ENCODE results near the gene HP. TPM values are rescaled to one million over a fixed set of nuclear protein-coding genes. Genes with fewer than 3 reads are reported as not detected.

The HP gene
- total RNA-seq, 1 donor from 2014 or later: 63.2 TPM

DNA sequence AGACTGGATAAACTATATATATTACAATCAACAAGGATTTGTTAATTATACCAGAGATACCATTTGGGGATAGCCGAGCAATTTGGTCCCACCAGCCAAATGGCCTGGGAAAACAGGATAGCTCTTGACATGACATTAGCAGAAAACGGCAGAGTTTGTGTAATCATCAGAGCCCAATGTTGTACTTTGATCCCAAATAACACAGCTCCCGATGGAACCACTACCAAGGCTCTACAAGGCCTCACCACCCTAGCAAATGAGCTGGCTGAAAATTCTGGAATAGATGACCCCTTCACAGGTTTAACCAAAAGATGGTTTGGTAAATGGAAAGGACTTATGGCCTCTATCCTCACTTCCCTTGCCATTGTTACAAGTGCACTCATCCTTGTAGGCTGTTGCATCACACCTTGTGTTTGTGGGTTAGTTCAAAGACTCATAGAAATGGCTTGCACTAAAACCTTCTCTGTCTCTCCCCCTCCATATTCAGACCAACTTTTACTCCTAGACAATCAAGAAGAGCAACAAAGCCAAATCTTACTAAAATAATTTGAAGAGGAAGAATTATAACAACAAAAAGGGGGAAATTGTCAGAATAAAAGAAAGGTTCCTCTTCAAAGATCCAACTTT lies 29.6 kb downstream of the HP start:
- no peak for DNase-seq (ENCODE audit: low spot score)

DNA sequence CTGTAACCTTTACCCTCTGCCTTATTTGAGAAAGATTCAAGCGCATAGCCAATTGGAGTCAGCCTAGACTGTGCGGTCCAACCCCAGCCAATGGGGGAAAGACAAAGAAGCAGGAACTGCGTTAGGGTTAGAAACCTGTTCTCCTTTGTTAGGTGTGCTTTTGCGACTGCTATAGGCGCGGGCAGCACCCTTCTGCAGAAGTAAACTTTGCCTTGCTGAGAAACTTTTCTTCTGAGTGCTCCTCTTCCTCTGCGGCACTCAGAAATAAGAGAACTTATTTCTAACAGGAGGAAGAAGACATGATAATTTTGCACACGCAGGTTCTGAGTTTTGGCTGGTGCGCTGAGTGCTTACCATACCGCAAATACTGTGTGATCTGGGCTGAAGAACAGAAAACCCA lies 30.1 kb downstream of the HP start:
- no peak for DNase-seq (ENCODE audit: low spot score)

DNA sequence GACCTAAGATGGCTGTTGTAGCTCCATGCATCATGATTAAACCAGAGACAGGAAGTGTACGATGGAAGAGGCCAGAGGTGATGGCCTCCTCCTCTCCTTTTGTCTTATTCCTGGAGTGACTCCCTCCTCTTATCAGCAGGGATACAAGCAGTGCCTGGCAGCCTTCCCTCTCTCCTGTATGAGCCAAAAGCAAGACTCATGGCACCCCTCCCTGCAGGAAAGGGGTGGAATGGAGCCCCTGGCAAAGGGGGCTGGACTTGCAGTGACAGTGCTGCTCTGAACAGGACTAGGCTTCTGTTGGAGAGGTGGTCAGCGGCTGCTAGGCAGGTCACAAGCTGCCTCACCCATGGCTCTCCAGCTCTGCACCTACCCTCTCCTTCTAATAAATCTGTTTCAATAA lies 30.7 kb downstream of the HP start:
- DNase-seq (ENCODE audit: low spot score): no peak

DNA sequence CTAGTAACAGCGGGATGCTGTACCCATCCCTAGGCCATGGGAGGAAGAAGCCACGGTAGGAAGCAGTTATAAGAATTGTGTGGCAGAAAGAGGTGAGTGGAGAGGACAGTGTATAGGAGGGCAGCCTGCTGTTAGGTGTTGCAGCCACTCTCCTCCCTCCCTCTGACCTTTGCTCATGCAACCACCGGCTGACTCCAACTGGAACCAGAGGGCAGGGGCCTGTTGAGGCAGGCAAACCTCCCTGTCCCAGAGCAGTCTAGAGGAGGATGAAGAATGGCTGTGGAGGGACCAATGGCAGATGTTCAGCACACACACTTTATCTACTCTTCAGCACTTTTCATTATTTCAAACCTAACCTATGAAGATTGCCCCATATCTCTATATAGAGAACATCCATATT lies 36.9 kb downstream of the HP start:
- DNase-seq (ENCODE audit: low spot score): no peak

DNA sequence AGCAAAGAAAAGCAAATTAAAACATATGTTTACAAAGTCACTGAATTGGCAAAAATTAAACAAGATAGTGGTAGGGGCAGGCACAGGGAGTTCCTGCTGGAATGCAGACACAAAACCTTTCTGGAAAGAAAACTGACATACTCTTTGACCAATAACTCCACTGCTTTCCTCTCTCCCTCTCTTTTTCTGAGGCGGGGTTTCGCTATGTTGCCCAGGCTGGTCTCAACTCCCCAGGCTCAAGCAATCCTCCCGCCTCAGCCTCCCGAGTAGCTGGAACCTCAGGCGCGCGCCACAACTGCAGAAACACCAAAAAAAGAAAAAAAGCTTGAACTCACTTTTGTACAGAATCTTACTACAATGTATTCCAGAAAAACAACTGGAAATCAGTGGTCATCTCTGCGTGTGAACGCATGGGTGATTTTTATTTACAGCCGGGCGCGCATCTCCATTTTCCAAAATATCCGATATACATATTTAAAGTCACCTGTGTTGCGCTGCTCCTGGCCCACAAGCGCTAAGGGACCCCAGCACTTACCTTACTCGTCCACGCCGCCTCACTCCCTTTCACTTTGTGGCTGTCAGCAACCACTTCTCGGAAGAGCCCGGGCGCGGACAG lies 38.6 kb downstream of the HP start:
- DNase-seq (ENCODE audit: low spot score): no peak

DNA sequence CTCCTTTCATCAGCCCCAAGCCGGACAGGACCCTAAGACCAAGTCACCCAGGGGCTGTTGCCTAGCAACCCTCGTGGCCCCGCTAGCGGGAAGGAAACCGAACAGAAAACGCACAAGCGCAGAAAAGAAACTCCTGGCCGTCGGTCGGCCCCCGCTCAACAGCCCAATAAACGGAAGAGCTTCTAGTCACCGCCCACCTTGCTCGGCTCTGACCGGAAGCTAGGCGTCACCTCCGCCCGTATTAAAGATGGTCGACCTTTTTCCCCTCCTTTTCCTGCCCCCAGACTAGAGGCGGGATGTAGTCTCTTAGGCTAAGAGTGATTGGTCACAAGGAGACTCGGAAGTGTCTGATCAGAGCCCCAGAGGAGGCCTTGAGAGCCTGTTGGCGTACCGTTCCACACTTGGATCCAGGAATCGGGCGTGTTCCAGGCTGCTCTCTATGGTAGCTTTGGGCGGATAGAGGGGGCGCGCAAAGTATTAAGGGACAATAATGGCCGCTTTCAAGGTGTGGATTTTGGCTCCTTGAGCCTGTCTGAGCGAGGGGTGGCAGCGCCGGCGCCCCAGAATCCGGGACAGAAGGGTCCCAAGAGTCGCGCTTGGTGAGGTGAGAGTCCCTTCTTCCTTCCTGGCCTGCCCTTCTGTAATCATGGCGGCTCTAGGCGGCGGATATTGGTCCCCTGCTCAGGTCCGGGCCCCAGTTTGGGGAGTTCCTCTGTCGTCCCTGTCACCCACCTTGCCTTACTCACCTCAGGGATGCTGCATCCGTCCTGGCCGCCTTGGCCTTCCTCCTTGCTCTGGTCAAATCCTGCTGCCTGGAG lies 39.4 kb downstream of the HP start, which contains the start of the genes DHX38 and TXNL4B:
Gene DHX38, plus strand, starts transcription at position 400 of the 818 bp plus-strand sequence. CDS start 2,311 bp downstream, outside the sequence.
Gene TXNL4B, minus strand, starts transcription at position 173 of the 818 bp plus-strand sequence. CDS start 2,871 bp downstream, outside the sequence.
- peak; percentile 95 for DNase-seq (ENCODE audit: low spot score)

DNA sequence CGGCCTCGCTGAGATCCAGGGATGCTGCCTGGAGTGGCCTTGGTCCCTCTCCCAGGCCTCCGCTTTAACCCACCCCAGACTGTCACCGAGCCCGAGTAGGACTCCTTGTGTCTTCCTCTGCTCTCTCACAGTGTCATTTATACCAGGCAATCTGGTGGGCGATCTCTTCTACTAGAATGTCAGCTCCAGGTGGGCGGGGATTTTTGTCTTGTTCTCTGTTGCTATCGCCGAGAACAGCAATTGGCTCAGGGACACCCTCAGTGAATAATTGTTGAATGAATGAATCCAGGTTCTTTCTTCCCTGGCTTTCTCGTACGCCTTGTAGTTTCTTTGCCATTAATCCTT lies 39.9 kb downstream of the HP start:
- no peak for DNase-seq (ENCODE audit: low spot score)

DNA sequence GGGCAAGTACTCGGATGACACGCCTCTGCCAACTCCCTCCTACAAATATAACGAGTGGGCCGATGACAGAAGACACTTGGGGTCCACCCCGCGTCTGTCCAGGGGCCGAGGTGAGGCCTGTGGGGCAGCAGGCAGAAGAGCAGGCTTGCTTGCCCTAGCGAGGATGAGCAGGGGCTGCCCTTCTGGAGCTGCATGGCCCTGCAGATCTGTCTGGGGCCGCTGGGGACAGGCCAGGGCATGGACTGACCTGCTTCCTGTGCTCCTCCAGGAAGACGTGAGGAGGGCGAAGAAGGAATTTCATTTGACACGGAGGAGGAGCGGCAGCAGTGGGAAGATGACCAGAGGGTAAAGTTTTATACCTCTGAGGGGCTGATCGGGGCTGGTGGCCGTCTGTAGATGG lies 44.6 kb downstream of the HP start:
- no peak for DNase-seq (ENCODE audit: low spot score)

DNA sequence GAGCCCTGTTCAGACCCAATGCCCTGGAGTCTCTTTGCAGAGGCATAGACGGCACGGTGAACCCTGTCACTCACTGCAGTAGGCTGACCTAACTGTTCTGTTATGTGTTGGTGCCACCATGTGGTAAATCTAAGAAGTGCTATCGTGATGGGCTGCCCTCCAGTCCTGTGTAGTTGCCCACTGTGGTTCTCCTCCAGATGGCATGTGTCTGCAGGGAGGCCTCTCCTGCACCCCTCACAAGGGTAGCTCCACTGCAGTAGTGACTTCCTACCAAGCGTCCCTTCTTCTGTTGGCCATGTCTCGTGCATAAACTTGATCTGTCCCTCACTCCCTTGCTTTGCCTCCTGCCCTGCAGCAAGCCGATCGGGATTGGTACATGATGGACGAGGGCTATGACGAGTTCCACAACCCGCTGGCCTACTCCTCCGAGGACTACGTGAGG lies 45.1 kb downstream of the HP start:
- DNase-seq (ENCODE audit: low spot score): no peak

DNA sequence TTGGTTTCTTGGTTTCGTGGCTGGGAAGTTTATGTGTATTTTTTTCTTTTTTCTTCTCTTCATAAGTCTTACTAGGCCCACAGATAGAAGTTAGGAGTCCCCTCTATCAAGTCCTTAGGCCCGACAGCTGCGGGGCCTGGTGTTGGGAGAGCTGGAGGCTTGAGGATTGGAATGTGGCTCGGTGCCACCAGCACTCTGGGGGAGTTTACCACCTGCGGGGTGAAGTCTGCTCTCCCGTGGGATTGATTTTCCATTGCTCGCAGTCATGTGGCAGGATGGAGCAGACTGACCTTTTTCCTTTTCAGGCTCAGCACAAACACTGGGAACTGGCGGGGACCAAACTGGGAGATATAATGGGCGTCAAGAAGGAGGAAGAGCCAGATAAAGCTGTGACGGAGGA lies 46.9 kb downstream of the HP start:
- DNase-seq (ENCODE audit: low spot score): no peak

DNA sequence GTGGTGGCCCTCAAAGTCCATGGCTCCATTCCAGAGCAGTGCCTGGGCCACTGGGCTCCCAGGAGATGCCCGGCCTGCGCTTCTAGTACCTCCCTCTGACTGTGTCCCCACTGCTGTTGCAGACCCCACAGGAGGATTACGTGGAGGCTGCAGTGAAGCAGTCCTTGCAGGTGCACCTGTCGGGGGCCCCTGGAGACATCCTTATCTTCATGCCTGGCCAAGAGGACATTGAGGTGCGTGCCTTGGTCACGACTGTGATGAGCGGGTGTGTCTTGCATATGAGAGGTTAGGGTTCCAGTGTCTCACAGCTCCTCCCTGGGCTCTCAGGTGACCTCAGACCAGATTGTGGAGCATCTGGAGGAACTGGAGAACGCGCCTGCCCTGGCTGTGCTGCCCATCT lies 50.6 kb downstream of the HP start:
- DNase-seq (ENCODE audit: low spot score): peak; percentile 64

DNA sequence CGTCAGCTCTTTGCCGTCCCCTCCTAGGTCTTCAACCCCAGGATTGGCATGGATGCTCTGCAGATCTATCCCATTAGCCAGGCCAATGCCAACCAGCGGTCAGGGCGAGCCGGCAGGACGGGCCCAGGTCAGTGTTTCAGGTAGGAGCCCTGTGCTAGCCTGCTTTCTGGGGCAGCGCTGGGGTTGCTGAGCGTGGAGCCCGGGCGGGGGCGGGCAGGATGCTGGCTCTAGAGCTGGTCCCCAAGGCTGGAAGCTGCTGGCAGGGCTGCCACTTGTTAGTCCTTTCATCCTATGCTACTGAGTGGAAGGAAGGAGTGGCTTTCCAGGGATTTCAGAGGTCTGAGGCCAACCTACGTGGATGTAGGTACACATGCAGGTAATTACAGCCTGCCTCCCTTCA lies 51.7 kb downstream of the HP start:
- DNase-seq (ENCODE audit: low spot score): no peak

DNA sequence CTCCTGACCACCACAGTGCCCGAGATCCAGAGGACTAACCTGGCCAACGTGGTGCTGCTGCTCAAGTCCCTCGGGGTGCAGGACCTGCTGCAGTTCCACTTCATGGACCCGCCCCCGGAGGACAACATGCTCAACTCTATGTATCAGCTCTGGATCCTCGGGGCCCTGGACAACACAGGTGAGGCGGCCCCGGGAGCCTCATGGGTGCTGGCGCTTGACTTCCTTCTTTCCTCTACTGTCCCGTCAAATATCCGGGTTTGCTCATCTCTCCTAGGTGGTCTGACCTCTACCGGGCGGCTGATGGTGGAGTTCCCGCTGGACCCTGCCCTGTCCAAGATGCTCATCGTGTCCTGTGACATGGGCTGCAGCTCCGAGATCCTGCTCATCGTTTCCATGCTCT lies 53.1 kb downstream of the HP start:
- DNase-seq (ENCODE audit: low spot score): peak; percentile 83

DNA sequence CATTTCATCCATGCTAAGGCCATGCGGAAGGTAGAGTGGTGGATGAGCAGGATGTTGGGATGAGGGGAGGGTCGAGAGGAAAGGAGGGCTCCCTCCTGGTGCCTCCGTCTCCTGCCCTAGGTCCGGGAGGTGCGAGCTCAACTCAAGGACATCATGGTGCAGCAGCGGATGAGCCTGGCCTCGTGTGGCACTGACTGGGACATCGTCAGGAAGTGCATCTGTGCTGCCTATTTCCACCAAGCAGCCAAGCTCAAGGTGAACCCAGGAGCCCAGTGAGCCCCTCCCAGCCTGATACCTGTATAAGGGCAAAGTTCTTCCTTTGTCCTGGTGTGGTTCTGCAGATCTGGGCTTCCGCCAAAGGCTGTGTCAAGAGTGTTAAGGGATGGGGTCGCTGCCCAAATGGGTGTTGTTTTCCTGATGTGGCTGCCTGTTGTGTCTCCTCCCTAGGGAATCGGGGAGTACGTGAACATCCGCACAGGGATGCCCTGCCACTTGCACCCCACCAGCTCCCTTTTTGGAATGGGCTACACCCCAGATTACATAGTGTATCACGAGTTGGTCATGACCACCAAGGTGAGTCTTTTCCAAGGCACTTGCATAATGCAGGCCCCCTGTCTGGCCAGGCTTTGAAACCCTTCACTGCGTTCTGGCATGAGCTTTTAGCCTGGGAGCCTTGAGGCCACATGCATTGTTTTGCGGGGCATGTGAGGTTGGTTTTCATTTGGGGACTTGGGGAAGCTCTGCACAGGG lies 54.2 kb downstream of the HP start:
- no peak for DNase-seq (ENCODE audit: low spot score)

DNA sequence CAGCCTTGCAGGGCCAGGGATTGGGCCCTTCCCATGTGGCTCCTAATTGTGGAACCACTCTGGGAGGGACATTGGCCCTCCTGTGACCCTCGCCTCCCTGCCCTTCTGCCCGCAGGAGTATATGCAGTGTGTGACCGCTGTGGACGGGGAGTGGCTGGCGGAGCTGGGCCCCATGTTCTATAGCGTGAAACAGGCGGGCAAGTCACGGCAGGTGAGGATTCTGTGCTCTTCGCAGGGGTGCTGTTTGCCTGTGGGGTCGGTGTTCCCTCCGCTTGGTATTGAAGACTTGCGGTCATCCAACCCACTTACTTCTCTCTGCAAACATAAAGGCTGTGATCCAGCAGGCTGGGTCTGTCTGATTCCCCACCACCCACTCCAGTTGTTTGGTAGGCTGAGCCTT lies 55.0 kb downstream of the HP start:
- DNase-seq (ENCODE audit: low spot score): no peak

DNA sequence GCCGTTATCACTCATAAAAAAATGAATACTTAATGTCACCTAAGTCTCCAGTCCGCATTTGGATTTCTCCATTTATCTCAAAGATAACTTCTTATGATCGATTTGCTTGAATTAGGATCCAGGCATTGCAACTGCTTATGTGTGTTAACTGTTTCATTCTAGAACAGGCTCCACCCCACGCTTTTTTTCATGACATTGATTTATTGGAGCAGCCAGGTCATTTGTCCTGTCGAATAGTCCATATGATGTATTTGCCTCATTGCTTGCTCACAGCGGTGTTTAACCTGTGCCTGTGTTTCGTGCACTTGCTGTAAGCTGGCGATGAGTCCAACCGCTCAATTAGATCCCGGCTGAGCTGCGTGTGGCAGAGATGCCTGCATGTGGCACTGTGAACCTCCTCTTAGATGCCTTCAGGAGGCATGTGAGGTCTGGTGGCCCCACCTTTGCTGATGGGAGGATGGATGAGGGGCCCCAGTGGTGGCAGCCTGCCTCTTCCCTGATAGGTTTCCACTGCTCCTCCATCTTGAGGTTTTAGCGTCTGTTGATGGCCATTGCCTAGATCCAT lies 55.7 kb downstream of the HP start:
- peak; percentile 86 for DNase-seq (ENCODE audit: low spot score)

Other genes with a start within 250 kb of the HP start
- 95.8 TPM for gene AP1G1, start 245.7 kb upstream of the HP start, total RNA-seq
- 44.4 TPM for gene ATXN1L, start 208.5 kb upstream of the HP start, total RNA-seq
- 6.7 TPM for gene ZNF821, start 170.3 kb upstream of the HP start, total RNA-seq
- gene IST1, start 159.0 kb upstream of the HP start, total RNA-seq: 171 TPM
- 0.55 TPM for gene PKD1L3, start 54.1 kb upstream of the HP start, total RNA-seq
- gene DHODH, start 45.8 kb upstream of the HP start, total RNA-seq: 8.4 TPM
- gene HPR, start 8.7 kb downstream of the HP start, total RNA-seq: 0.48 TPM
- gene TXNL4B, start 39.1 kb downstream of the HP start, total RNA-seq: 7.7 TPM
- gene DHX38, start 39.3 kb downstream of the HP start, total RNA-seq: 53.4 TPM
- gene PMFBP1, start 117.7 kb downstream of the HP start, total RNA-seq: 0.39 TPM